ENCODE measurements around the gene PNPLA7. TPM values are rescaled to one million over a fixed set of nuclear protein-coding genes. Genes with fewer than 3 reads are reported as not detected.

PNPLA7 gene
- total RNA-seq, 4 donors from 2014 or later: 4.5 to 10.5 (median 9.4) TPM

GRCh38 chr9:137578518-137579258 is 28.5 kb upstream of the PNPLA7 start, which contains the start of gene DPH7:
Gene DPH7, minus strand, starts transcription at chr9:137578925. Its CDS starts 148 bp downstream, at chr9:137578777.
- TF ChIP-seq CTCF (IDR thresholded peaks at IDR 0.05 in 4 of 5, conservative IDR thresholded peaks at IDR 0.05 in 1 of 5) (peak; percentile 91 to 99 (median 94)), POLR2A (IDR thresholded peaks at IDR 0.05) (peak; percentile 49 to 80)
- in situ Hi-C loops (cut with MboI; ENCODE audit: low sequenced_read_pairs in 4 of 4): no loop called here
- Histone ChIP-seq H3K27me3 (no peaks in the 10 kb centered on the region), H3K4me3 (peak within 1 kb of the TSS; percentile 70 to 97 (median 84)), H3K9me3 (no peaks in the 10 kb centered on the region), H3K36me3 (peaks cover 0 to 36% of the 10 kb centered on the region in 2 donors), H3K4me1 (peaks cover 32 to 43% of the 10 kb centered on the region in 2 donors), H3K27ac (peak within 1 kb of the TSS; percentile 72 to 95 (median 84))
- DNase-seq: peak; percentile 88 to 91
- peak; percentile 88 to 93 for ATAC-seq
- intact Hi-C loops (cut with DNase I; ENCODE audit: low total_unique reads): loop anchor here (1.0 to 2.0 kb wide), 4 partner anchors 12 to 40 kb away; partner anchors contain the start of genes ARRDC1, EHMT1, MRPL41 and ZMYND19

GRCh38 chr9:137575716-137576411 is 25.7 kb upstream of the PNPLA7 start:
- Histone ChIP-seq H3K27ac (peak overlapping the region in 2 of 4 donors; percentile 46 to 60), H3K27me3 (no peaks in the 10 kb centered on the region), H3K36me3 (peaks cover 0 to 46% of the 10 kb centered on the region in 2 donors), H3K4me3 (no peak overlapping the region), H3K4me1 (peaks cover 32 to 39% of the 10 kb centered on the region in 2 donors), H3K9me3 (no peaks in the 10 kb centered on the region)
- TF ChIP-seq POLR2A (IDR thresholded peaks at IDR 0.05) (no peak), CTCF (IDR thresholded peaks at IDR 0.05 in 4 of 5, conservative IDR thresholded peaks at IDR 0.05 in 1 of 5) (no peak)
- in situ Hi-C loops (cut with MboI; ENCODE audit: low sequenced_read_pairs in 4 of 4): no loop called here
- DNase-seq (no peak), ATAC-seq (no peak)
- intact Hi-C loops (cut with DNase I; ENCODE audit: low total_unique reads): no loop called here

GRCh38 chr9:137575364-137575715 is 25.1 kb upstream of the PNPLA7 start:
- ATAC-seq (no peak), DNase-seq (no peak)
- Histone ChIP-seq H3K36me3 (peaks cover 0 to 46% of the 10 kb centered on the region in 2 donors), H3K4me1 (peaks cover 29 to 37% of the 10 kb centered on the region in 2 donors), H3K27ac (peak overlapping the region in 2 of 4 donors; percentile 46 to 60), H3K27me3 (no peaks in the 10 kb centered on the region), H3K9me3 (no peaks in the 10 kb centered on the region), H3K4me3 (no peak overlapping the region)
- in situ Hi-C loops (cut with MboI; ENCODE audit: low sequenced_read_pairs in 4 of 4): no loop called here
- TF ChIP-seq POLR2A (IDR thresholded peaks at IDR 0.05) (no peak), CTCF (IDR thresholded peaks at IDR 0.05 in 4 of 5, conservative IDR thresholded peaks at IDR 0.05 in 1 of 5) (no peak)
- intact Hi-C loops (cut with DNase I; ENCODE audit: low total_unique reads): no loop called here

GRCh38 chr9:137574192-137574591 is 24.0 kb upstream of the PNPLA7 start:
- Histone ChIP-seq H3K36me3 (peaks cover 0 to 46% of the 10 kb centered on the region in 2 donors), H3K4me3 (no peak overlapping the region), H3K4me1 (peaks cover 29 to 32% of the 10 kb centered on the region in 2 donors), H3K9me3 (no peaks in the 10 kb centered on the region), H3K27ac (no peak overlapping the region), H3K27me3 (no peaks in the 10 kb centered on the region)
- DNase-seq (no peak), ATAC-seq (no peak)
- intact Hi-C loops (cut with DNase I; ENCODE audit: low total_unique reads) (no loop called here), in situ Hi-C loops (cut with MboI; ENCODE audit: low sequenced_read_pairs in 4 of 4) (no loop called here)
- TF ChIP-seq POLR2A (IDR thresholded peaks at IDR 0.05): no peak
- TF ChIP-seq CTCF (IDR thresholded peaks at IDR 0.05 in 4 of 5, conservative IDR thresholded peaks at IDR 0.05 in 1 of 5): no peak

Measured in gastrocnemius medialis (tissue), 4 donors.